Cardiac septum (tissue), 1 donor: ENCODE results near the gene SLC35B3. TPM values are rescaled to one million over a fixed set of nuclear protein-coding genes. Genes with fewer than 3 reads are reported as not detected.
"Not testable (repeated sequence)": the region's sequence is repeated elsewhere in the genome, so short reads cannot be mapped to it uniquely, and the experiment has no call there.

ENCODE experiments used
- DNase-seq: peaks from one replicate; pipeline ENCODE4 v3.0.0-alpha.2; 2020; ENCODE audit warnings: low spot score
- intact Hi-C: fragments of 100-400 bp; cut with DNase I; formaldehyde crosslinking; loops from one replicate; pipeline ENCODE4 v1.14.0; 2022
- total RNA-seq: library from RNA; stranded (reverse); fragmentation: NEBNext Ultra II Directional; extraction: Animal tissue kit (Norgen Biotek cat#: 25700); gene quantifications from one replicate; pipeline ENCODE4 v1.2.1, GENCODE V29; 2021
- donor health status: DM: no; HTN: no; CAD: no.

SLC35B3 gene
- total RNA-seq, 1 donor from 2014 or later = 6.6 TPM

DNA sequence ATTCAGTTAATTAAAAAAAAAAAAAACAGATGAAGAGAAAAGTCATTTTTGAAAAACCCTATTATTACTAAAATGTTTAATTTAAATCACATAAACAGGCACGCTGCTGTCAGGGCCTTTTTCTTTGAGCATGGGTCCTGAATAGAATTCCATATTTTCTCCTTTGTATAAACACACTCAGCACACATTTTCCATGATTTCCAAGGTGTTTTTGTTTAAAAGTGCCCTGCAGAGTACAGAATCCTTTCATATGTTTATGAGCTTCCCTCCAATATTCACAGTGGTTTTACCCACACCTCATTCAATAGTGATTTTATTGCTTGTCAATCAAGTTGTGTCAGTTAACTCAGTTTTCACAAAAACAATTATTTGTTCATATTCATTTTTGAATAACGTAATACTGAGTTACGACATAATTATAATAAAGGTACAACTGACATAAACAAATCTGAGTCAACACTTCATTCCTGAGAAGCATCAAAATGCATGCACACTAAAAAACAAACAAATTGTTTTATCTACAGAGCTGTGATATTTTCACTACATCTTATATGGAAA lies 15.2 kb downstream of the SLC35B3 start:
- intact Hi-C loops = no loop called here
- no peak for DNase-seq

GRCh38 chr6:8415913-8416312 lies 19.4 kb downstream of the SLC35B3 start:
- intact Hi-C loops = no loop called here
- no peak for DNase-seq

GRCh38 chr6:8415280-8415679 lies 20.1 kb downstream of the SLC35B3 start:
- intact Hi-C loops = no loop called here

GRCh38 chr6:8414844-8415243 lies 20.5 kb downstream of the SLC35B3 start:
- intact Hi-C loops = no loop called here
- no peak for DNase-seq

More at GRCh38 chr6:8415280-8415679, 20.1 kb downstream of the SLC35B3 start:
- no peak for DNase-seq

DNA sequence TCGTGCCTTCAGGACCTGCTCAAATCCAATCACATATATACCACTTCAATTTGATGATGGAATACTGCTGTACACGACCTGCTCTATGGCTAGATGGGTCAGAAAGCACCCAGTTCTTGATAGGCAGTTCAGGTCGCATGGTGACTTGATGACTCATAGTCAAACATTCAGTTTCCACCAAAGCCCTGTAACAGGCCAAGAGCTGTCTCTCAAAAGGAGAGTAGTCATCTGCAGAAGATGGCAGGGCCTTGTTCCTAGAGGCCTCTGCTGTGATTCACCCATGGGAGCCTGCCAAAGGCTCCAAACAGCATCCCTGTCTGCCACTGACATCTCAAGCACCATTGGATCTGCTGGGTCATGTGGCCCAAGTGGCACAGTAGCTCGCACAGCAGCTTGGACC lies 29.4 kb downstream of the SLC35B3 start:
- DNase-seq, intact Hi-C loops: not testable (repeated sequence)

DNA sequence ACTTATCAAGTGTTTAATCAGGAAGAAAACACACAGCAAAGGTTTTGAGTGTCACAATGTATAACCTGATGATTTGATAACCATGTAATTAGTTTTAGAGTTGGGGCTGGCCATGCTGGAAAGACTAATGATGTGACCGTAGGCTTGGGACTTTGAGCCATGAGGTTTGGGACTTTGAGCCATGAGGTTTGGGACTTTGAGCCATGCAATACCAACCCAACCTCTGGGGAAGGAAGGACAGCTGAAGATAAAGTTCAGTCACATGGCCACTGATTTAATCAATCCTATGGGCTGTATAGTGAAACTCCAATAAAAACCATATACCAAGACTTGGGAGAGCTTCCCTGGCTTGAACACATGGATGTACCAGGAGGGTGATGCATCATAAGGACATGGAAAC lies 32.8 kb downstream of the SLC35B3 start:
- intact Hi-C loops = no loop called here
- DNase-seq = no peak

DNA sequence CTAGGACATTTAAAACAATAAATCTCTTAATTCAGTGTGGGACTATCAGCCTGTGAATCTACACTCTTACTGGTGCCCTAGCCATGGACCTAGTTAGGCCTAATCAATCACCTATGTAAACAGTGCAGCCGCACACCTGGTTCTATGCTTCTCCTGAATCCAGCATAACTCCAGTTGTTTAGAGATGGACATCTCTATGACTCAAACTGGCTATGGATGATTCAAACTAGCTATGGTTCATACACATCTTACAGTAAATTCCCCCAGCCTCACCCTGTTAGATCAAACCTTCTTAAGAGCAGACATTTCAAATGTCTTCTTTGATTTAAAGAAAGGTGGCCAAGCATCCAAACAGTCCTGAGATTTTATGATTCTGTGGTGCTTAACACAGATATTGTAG lies 34.7 kb downstream of the SLC35B3 start:
- DNase-seq = no peak
- intact Hi-C loops = no loop called here

GRCh38 chr6:8392569-8392968 lies 42.8 kb downstream of the SLC35B3 start:
- intact Hi-C loops = no loop called here
- DNase-seq = no peak

GRCh38 chr6:8391934-8392333 lies 43.4 kb downstream of the SLC35B3 start:
- no peak for DNase-seq
- intact Hi-C loops = no loop called here

GRCh38 chr6:8389036-8389818 lies 46.1 kb downstream of the SLC35B3 start:
- DNase-seq = no peak
- intact Hi-C loops = no loop called here

DNA sequence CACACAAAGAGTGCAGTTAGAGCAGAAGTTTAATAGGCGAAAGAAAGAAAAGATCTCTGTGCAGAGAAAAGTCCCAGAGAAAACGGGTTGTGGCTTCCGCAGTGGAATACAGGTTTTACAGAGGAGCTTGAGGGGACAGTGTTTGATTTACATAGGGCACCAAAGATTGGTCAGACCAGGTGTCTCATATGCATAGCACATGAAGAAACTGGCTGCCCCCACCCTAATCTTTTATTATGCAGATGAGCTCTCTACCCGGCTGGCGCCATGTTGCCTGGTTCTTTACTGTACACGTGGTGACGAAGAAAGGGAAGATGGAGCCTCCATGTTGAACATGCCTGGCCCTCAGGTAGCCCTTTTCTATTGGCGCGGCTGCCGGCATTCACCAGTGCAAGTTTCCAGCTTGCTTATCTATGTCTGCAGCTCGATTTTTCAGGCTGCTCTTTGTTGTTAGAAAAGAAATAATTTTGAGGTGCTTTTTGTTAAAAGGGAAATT lies 47.4 kb downstream of the SLC35B3 start:
- intact Hi-C loops = no loop called here
- DNase-seq = no peak

- DNase-seq = no peak
- intact Hi-C loops = no loop called here
Measured at GRCh38 chr6:8383584-8383983, 51.8 kb downstream of the SLC35B3 start.

DNA sequence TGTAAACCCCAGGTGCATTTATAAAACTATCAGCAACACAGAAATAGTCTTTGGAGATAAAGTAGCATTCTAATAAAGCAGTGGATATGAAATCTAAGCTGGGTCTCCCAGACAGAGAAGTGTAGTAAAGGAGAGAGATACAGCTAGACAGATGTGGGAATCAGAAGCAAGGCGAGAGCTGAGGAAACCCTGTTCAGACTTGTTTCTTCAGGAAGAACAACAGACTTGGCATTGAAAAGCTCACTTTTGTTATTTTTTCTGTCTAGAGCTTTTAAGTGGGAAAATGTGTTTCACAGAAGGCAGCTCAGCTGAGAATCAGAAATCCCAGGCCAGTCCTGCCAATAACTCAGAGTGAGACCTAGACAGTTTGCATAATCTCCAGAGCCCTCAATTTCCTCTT lies 52.9 kb downstream of the SLC35B3 start:
- no peak for DNase-seq
- intact Hi-C loops = no loop called here

DNA sequence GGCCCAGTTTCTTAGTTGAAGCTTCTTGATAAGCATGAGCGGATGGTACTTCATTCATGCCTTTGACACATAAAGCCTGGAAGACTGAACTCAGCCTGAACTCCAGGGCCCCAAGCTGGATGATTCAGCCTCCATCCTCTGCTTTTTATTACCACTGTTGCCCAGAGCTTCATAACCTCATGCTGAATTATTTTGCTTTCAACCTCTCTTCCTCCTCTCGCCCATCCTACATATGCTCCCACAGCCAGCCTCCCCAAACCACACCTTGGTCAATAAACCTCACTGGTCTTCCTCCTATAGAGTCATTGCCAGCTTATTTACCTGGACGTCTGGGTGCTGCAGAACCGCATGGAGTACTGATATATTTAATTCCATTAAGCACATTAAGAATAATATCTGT lies 59.4 kb downstream of the SLC35B3 start:
- DNase-seq = no peak
- intact Hi-C loops = no loop called here
